HCT116 (cell line): ENCODE measurements around the gene CADPS.

Source experiments
- EZH2 ChIP-seq: fragments of 200-600 bp; sonication (generic); IDR thresholded peaks from 2 replicates; pipeline ENCODE4 v1.6.1; 2017; ENCODE audit warnings: antibody characterized with exemption, mixed run types
- POLR2AphosphoS5 ChIP-seq: IDR thresholded peaks from 2 replicates; pipeline ENCODE4 v1.6.1; 2011; ENCODE audit warnings: mild to moderate bottlenecking, low read depth, low read length, moderate library complexity
- TF ChIP-seq, protein P1 (sequence below): IDR thresholded peaks from 2 replicates; pipeline ENCODE4 v1.6.1; 2011; ENCODE audit warnings: mild to moderate bottlenecking, low read length, moderate library complexity; ENCODE audit not compliant: insufficient replicate concordance; ENCODE audit errors: extremely low read depth
- TF ChIP-seq, protein P2 (sequence below), 3 experiments: fragments of 200-600 bp in 1 of 3; sonication (generic) in 1 of 3; IDR thresholded peaks in 2 of 3; conservative IDR thresholded peaks in 1 of 3; 2 replicates each; pipeline ENCODE4 v1.5.1; 2012 to 2017; ENCODE audit warnings: low read depth in 2 of 3, low read length in 2 of 3, antibody characterized with exemption in 1 of 3, borderline replicate concordance in 1 of 3, control low read depth in 1 of 3, mild to moderate bottlenecking in 1 of 3, mixed read lengths in 1 of 3, mixed run types in 1 of 3, moderate library complexity in 1 of 3; ENCODE audit not compliant: insufficient read depth in 1 of 3

DNA sequence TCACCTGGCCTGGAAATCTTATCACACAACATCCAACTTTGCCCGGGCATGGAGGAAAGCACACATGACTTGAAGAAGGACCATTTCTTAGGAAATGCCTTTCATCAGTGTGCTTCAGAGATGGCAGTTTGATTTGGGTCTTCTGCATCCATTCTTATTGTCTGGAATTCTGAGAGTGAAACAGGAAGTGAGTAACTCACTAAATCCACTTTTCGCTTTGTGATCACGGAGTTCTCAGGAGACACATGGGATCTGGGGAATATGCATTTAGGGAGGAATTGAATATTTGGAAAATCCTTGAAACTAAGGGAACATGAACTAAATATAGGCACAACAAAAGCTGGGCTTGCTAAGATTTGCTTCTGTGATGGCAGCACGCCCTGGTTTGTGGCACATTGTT, 289.4 kb downstream of the CADPS start:
- TF ChIP-seq, protein P1, sequence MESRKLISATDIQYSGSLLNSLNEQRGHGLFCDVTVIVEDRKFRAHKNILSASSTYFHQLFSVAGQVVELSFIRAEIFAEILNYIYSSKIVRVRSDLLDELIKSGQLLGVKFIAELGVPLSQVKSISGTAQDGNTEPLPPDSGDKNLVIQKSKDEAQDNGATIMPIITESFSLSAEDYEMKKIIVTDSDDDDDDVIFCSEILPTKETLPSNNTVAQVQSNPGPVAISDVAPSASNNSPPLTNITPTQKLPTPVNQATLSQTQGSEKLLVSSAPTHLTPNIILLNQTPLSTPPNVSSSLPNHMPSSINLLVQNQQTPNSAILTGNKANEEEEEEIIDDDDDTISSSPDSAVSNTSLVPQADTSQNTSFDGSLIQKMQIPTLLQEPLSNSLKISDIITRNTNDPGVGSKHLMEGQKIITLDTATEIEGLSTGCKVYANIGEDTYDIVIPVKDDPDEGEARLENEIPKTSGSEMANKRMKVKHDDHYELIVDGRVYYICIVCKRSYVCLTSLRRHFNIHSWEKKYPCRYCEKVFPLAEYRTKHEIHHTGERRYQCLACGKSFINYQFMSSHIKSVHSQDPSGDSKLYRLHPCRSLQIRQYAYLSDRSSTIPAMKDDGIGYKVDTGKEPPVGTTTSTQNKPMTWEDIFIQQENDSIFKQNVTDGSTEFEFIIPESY = no peak
- TF ChIP-seq EZH2 (no peak), POLR2AphosphoS5 (no peak)
- TF ChIP-seq, protein P2, sequence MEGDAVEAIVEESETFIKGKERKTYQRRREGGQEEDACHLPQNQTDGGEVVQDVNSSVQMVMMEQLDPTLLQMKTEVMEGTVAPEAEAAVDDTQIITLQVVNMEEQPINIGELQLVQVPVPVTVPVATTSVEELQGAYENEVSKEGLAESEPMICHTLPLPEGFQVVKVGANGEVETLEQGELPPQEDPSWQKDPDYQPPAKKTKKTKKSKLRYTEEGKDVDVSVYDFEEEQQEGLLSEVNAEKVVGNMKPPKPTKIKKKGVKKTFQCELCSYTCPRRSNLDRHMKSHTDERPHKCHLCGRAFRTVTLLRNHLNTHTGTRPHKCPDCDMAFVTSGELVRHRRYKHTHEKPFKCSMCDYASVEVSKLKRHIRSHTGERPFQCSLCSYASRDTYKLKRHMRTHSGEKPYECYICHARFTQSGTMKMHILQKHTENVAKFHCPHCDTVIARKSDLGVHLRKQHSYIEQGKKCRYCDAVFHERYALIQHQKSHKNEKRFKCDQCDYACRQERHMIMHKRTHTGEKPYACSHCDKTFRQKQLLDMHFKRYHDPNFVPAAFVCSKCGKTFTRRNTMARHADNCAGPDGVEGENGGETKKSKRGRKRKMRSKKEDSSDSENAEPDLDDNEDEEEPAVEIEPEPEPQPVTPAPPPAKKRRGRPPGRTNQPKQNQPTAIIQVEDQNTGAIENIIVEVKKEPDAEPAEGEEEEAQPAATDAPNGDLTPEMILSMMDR (IDR thresholded peaks at IDR 0.05 in 2 of 3, conservative IDR thresholded peaks at IDR 0.05 in 1 of 3; ENCODE audit: borderline replicate concordance in 1 of 3, insufficient read depth in 1 of 3, low read depth in 2 of 3, low read length in 2 of 3) = no peak
